HG02973 (cell line): ENCODE results near the gene RELB.

Source experiments
- ATAC-seq: cut with Tn5 transposase; IDR thresholded peaks from one replicate; pipeline ENCODE4 v1.9.1; 2021; ENCODE audit warnings: moderate library complexity; ENCODE audit not compliant: unreplicated experiment

Gene RELB

GRCh38 chr19:45021971-45022370 lies 20.7 kb downstream of the RELB start:
- no peak for ATAC-seq

- no peak for ATAC-seq
These were observed 21.8 kb downstream of the RELB start for GRCh38 chr19:45023048-45023447.

GRCh38 chr19:45025264-45025663 lies 24.0 kb downstream of the RELB start:
- no peak for ATAC-seq

- no peak for ATAC-seq
These were observed 26.1 kb downstream of the RELB start for GRCh38 chr19:45027371-45027770.

- no peak for ATAC-seq
These were observed 29.6 kb downstream of the RELB start for GRCh38 chr19:45030825-45031224.

- no peak for ATAC-seq
These were observed 31.2 kb downstream of the RELB start for GRCh38 chr19:45032421-45032820.

GRCh38 chr19:45035755-45036154 lies 34.5 kb downstream of the RELB start:
- no peak for ATAC-seq

- no peak for ATAC-seq
These were observed 36.3 kb downstream of the RELB start for GRCh38 chr19:45037393-45038169.

- peak; percentile 78 for ATAC-seq
These were observed 37.9 kb downstream of the RELB start, which contains the start of gene CLASRP for GRCh38 chr19:45038931-45039893. CLASRP (plus strand) TSS chr19:45039045; CDS start chr19:45040213, 1,168 bp downstream.

GRCh38 chr19:45040059-45040771 lies 39.0 kb downstream of the RELB start:
- ATAC-seq: no peak

GRCh38 chr19:45041125-45041524 lies 39.9 kb downstream of the RELB start:
- ATAC-seq: no peak

GRCh38 chr19:45045671-45046353 lies 44.5 kb downstream of the RELB start:
- ATAC-seq: no peak

- no peak for ATAC-seq
These were observed 45.1 kb downstream of the RELB start for GRCh38 chr19:45046355-45046754.

- ATAC-seq: no peak
These were observed 46.0 kb downstream of the RELB start for GRCh38 chr19:45047188-45047797.

- no peak for ATAC-seq
These were observed 47.9 kb downstream of the RELB start for GRCh38 chr19:45049073-45049736.

- no peak for ATAC-seq
These were observed 48.8 kb downstream of the RELB start for GRCh38 chr19:45050036-45050435.

- no peak for ATAC-seq
These were observed 50.8 kb downstream of the RELB start for GRCh38 chr19:45051929-45052579.

- ATAC-seq: no peak
These were observed 55.6 kb downstream of the RELB start for GRCh38 chr19:45056831-45057230.

- no peak for ATAC-seq
These were observed 56.2 kb downstream of the RELB start for GRCh38 chr19:45057444-45057843.
